Uterus (tissue), 2 donors: ENCODE measurements around the gene GSK3A.

Experiments used
- POLR2A ChIP-seq, 2 donors: fragments of 450-650 bp; IDR thresholded peaks; one replicate each; pipeline ENCODE4 v1.6.1; 2016; ENCODE audit warnings: antibody characterized with exemption in 2 of 2, mild to moderate bottlenecking in 1 of 2, moderate library complexity in 1 of 2
- TF ChIP-seq, protein P1 (sequence below), 4 experiments: fragments of 200-600 bp in 2 of 4; fragments of 450-650 bp in 2 of 4; sonication (generic) in 2 of 4; IDR thresholded peaks; one replicate each; pipeline ENCODE4 v1.5.1; 2016 to 2019; ENCODE audit warnings: antibody characterized with exemption in 4 of 4, mild to moderate bottlenecking in 2 of 4, moderate library complexity in 1 of 4

- TF ChIP-seq, protein P1, sequence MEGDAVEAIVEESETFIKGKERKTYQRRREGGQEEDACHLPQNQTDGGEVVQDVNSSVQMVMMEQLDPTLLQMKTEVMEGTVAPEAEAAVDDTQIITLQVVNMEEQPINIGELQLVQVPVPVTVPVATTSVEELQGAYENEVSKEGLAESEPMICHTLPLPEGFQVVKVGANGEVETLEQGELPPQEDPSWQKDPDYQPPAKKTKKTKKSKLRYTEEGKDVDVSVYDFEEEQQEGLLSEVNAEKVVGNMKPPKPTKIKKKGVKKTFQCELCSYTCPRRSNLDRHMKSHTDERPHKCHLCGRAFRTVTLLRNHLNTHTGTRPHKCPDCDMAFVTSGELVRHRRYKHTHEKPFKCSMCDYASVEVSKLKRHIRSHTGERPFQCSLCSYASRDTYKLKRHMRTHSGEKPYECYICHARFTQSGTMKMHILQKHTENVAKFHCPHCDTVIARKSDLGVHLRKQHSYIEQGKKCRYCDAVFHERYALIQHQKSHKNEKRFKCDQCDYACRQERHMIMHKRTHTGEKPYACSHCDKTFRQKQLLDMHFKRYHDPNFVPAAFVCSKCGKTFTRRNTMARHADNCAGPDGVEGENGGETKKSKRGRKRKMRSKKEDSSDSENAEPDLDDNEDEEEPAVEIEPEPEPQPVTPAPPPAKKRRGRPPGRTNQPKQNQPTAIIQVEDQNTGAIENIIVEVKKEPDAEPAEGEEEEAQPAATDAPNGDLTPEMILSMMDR (IDR thresholded peaks at IDR 0.05) = no peak
- TF ChIP-seq POLR2A (IDR thresholded peaks at IDR 0.05) = no peak
Measured at GRCh38 chr19:42229855-42230351, 12.5 kb downstream of the GSK3A start.
